GM06990 (cell line): Measurements from ENCODE around the gene MR1.

Experiments
- DNase-seq: peaks from one replicate; pipeline ENCODE4 v3.0.0-alpha.2; 2011; ENCODE audit not compliant: insufficient read length; ENCODE audit errors: extremely low read depth
- H3K27me3 ChIP-seq: replicated peaks from 2 replicates; pipeline ENCODE4 v1.6.0; 2011; ENCODE audit warnings: low read length; ENCODE audit not compliant: control insufficient read depth, insufficient read depth
- H3K36me3 ChIP-seq: 2 replicates; pipeline ENCODE4 v1.5.1; 2011; ENCODE audit warnings: low read length; ENCODE audit not compliant: control insufficient read depth, insufficient read depth
- H3K4me3 ChIP-seq: replicated peaks from 2 replicates; pipeline ENCODE4 v1.5.1; 2011; ENCODE audit warnings: low read depth, mild to moderate bottlenecking, control low read depth, low read length
- TF ChIP-seq, protein P1 (sequence below): IDR thresholded peaks from 2 replicates; pipeline ENCODE4 v1.5.1; 2011; ENCODE audit warnings: low read length, control low read depth, mild to moderate bottlenecking, inconsistent platforms; ENCODE audit not compliant: insufficient read depth, poor library complexity, severe bottlenecking

MR1 gene

DNA sequence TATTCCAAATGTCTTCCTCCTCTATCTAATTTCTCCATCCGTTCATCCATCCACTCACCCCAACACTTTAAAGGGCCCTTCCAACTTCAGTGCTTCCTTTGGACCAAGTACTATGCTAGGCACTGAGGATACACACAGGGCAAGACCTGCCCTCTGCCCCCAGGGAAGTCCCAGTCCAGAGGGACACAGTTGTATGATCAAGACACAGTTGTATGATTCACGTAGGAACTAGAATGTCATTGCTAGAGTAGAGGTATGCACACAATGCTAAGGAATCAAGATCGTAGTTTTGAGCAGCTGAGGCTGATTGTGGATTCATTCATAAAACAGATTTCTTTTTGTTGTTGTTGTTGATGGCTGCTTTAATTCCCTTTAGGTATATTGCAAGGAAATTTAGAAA, 43.1 kb downstream of the MR1 start:
- H3K36me3 ChIP-seq: no peaks in the 10 kb centered on the region
- H3K4me3 ChIP-seq: no peak overlapping the region
- TF ChIP-seq, protein P1, sequence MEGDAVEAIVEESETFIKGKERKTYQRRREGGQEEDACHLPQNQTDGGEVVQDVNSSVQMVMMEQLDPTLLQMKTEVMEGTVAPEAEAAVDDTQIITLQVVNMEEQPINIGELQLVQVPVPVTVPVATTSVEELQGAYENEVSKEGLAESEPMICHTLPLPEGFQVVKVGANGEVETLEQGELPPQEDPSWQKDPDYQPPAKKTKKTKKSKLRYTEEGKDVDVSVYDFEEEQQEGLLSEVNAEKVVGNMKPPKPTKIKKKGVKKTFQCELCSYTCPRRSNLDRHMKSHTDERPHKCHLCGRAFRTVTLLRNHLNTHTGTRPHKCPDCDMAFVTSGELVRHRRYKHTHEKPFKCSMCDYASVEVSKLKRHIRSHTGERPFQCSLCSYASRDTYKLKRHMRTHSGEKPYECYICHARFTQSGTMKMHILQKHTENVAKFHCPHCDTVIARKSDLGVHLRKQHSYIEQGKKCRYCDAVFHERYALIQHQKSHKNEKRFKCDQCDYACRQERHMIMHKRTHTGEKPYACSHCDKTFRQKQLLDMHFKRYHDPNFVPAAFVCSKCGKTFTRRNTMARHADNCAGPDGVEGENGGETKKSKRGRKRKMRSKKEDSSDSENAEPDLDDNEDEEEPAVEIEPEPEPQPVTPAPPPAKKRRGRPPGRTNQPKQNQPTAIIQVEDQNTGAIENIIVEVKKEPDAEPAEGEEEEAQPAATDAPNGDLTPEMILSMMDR: no peak
- no peaks in the 10 kb centered on the region for H3K27me3 ChIP-seq
- no peak for DNase-seq

DNA sequence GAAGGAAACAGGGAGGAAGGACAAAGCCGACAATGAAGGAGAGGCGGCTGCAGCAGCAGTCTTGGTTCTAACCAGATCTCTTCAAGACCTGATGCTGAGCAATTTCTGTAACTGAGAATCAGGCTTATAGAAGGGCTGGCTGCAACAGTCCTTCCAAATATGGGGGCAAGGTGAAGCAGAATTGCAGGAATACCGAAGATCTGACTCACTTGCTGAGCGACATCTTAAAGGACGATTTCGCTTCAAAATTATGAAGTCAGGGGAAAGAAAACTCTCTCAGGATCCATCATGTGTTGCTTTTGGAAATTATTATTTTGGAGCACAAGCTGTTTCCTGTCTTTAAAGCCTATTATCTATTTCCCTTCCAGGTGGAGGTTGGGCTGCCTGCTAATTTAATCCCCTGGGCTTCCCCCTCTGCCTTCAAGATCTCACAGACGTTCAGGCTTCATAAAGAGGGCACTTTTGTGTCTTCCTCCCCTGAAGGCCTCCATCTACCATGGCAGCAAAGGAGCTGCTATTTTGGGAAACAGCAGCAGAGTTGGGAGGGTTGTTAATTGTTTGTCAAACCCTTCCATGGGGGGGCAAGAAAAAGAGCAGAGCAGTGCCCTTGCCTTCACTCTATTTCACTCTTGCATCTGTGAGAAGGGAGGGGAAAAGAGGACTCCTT, 43.9 kb downstream of the MR1 start:
- Histone ChIP-seq H3K27me3 (no peaks in the 10 kb centered on the region), H3K4me3 (peak overlapping the region; percentile 16), H3K36me3 (no peaks in the 10 kb centered on the region)
- TF ChIP-seq, protein P1: no peak
- no peak for DNase-seq

DNA sequence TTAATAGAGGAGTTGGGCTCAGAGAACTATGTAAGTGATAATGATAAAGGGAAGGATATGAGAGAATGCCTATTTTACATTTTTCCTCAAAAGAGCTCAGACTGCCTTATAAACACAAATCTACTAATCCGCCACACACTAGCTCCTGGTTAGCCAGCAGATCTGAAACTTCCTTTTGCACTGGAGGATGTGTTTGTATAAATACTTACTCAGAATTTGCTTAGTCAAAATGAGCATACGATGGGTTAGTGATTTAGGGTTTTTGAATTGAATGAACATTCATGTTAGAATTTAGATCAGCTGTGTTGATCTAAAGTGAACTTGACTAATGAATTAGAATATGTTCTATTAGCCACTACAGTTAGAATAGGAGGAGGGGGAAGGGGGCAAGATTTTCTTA, 45.6 kb downstream of the MR1 start:
- Histone ChIP-seq H3K36me3 (no peaks in the 10 kb centered on the region), H3K4me3 (no peak overlapping the region), H3K27me3 (no peaks in the 10 kb centered on the region)
- no peak for DNase-seq
- TF ChIP-seq, protein P1: no peak

DNA sequence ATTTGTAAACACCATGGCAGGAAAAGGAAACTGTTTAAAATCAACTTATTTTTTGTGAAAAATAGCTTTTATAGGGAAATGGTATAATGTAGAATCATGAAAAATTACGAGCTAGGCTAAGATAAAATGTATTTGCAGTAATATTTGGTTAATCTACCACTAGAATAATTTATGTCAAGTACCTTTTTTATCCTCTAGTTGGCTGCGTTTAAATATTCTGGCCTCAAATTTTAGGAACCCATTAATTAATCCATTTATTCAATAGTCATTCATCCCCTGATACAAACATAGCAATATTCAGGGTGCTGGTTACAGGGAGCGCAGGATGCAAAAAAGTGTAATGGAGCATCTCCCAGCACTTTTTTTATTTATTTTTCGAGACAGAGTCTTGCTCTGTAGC, 46.1 kb downstream of the MR1 start:
- no peaks in the 10 kb centered on the region for H3K36me3 ChIP-seq
- no peak overlapping the region for H3K4me3 ChIP-seq
- H3K27me3 ChIP-seq: no peaks in the 10 kb centered on the region
- TF ChIP-seq, protein P1: no peak
- DNase-seq: no peak

DNA sequence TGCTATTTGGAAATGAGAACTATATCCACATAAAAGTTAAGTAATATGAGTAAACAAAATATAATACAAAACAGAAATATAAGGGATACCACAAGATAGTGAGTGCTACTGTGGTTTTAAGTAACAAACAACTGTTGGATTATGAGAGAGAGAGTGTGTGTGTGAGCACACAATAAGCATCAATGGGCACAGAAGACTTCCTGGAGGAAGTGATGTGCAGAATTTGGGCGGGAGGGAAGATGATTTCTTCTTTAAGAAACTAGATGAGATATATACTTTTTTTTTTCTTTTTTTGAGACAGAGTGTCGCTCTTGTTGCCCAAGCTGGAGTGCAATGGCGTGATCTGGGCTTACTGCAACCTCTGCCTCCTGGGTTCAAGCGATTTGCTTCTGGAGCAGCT, 46.8 kb downstream of the MR1 start:
- DNase-seq: no peak
- H3K27me3 ChIP-seq: no peaks in the 10 kb centered on the region
- TF ChIP-seq, protein P1: no peak

DNA sequence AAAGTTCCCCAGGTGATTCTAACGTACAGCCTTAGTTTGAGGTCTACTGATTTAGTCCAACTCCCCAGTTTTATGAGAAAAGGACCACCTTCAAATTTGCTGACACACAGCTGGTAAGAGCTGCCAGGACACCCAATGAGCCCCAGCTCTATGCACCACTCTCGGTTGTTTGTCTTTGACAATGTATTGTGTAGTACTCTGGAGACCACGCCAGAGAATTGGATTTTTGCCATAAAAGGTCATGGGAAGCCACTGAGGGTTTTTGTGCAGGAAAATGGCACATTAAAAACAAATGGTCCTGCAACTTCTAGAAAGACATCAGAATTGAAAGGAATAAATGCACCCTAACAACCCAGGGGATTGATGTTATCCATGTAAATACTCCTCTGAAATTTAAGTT, 47.6 kb downstream of the MR1 start:
- H3K36me3 ChIP-seq: no peaks in the 10 kb centered on the region
- DNase-seq: no peak

More for the DNA sequence above, 46.8 kb downstream of the MR1 start:
- no peak overlapping the region for H3K4me3 ChIP-seq
- no peaks in the 10 kb centered on the region for H3K36me3 ChIP-seq

More for the DNA sequence above, 47.6 kb downstream of the MR1 start:
- TF ChIP-seq, protein P1: no peak
- no peaks in the 10 kb centered on the region for H3K27me3 ChIP-seq
- H3K4me3 ChIP-seq: no peak overlapping the region
